Measurements from ENCODE around the gene HSPA4.

DNA sequence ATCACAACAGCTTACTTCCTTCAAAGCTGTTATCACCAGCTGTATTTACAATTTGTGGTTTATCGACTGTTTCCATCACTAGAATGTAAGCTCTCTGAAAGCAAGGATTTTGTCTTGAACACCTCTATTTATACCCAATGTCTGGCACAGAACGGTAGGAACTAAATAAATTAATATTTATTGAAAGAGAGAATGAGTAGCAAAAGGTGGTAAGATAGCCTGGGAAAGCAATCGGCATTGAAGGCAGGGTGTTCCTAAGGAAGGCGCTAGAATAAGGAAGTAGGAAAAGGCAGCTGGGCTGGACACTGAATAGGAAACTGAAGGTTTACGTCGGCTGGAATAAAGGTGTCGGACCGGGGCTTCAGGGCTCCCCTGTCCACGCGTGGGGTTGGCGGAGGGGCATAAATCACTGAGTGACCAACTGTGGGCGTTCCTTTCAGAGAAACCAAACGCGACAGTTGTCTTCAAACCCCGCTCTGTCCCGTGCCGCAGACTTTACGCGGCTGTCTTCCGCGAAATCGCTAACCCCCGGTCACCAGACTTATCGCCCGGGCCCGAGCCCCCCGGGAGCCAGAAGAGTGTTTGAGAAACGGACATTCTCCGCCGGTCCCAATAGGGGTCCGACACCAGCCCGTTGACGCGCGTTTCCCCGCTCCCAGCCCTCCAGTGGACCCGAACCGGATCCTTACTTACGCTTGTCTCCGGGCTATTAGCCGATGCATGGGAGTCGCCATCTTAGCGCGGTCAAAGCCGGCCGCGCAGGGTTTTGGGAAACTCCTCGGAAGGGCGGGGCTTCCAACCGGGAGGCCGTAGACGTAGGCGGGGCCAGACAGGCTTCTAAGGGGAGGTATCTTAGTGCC, 25.8 kb upstream of the HSPA4 start, which contains the start of gene ZCCHC10:
- TF ChIP-seq, protein P1, sequence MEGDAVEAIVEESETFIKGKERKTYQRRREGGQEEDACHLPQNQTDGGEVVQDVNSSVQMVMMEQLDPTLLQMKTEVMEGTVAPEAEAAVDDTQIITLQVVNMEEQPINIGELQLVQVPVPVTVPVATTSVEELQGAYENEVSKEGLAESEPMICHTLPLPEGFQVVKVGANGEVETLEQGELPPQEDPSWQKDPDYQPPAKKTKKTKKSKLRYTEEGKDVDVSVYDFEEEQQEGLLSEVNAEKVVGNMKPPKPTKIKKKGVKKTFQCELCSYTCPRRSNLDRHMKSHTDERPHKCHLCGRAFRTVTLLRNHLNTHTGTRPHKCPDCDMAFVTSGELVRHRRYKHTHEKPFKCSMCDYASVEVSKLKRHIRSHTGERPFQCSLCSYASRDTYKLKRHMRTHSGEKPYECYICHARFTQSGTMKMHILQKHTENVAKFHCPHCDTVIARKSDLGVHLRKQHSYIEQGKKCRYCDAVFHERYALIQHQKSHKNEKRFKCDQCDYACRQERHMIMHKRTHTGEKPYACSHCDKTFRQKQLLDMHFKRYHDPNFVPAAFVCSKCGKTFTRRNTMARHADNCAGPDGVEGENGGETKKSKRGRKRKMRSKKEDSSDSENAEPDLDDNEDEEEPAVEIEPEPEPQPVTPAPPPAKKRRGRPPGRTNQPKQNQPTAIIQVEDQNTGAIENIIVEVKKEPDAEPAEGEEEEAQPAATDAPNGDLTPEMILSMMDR (IDR thresholded peaks at IDR 0.05), result no peak
- TF ChIP-seq POLR2AphosphoS5 (IDR thresholded peaks at IDR 0.05), result peak; percentile 75
- TF ChIP-seq POLR2A (IDR thresholded peaks at IDR 0.05), result peak; percentile 53 to 63
